Neural progenitor cell (in vitro differentiated cells): ENCODE data around the gene ZNF460. TPM values are rescaled to one million over a fixed set of nuclear protein-coding genes. Genes with fewer than 3 reads are reported as not detected.
A peak's percentile ranks its signal among the peaks of the same experiment; 100 is the strongest.

Experiments
- DNase-seq: peaks from one replicate; pipeline ENCODE4 v3.0.0-alpha.2; 2016; ENCODE audit warnings: low spot score
- H2AFZ ChIP-seq: fragments of 200-600 bp; sonication (generic); replicated peaks from 2 replicates; pipeline ENCODE4 v1.6.1; 2016; ENCODE audit warnings: antibody characterized with exemption
- H3F3A ChIP-seq: fragments of 200-600 bp; sonication (generic); 2 replicates; pipeline ENCODE4 v1.6.1; 2016; ENCODE audit warnings: antibody characterized with exemption, low read depth
- H3K27ac ChIP-seq: fragments of 200-600 bp; sonication (generic); 2 replicates; pipeline ENCODE4 v1.5.1; 2016; ENCODE audit warnings: mild to moderate bottlenecking
- H3K27me3 ChIP-seq: fragments of 200-600 bp; sonication (generic); 2 replicates; pipeline ENCODE4 v1.6.1; 2016; ENCODE audit warnings: mild to moderate bottlenecking, moderate library complexity
- H3K36me3 ChIP-seq: fragments of 200-600 bp; sonication (generic); 2 replicates; pipeline ENCODE4 v1.5.1; 2016
- H3K4me1 ChIP-seq: fragments of 200-600 bp; sonication (generic); 2 replicates; pipeline ENCODE4 v1.6.1; 2016; ENCODE audit warnings: mixed run types
- H3K4me2 ChIP-seq: fragments of 200-600 bp; sonication (generic); 2 replicates; pipeline ENCODE4 v1.6.1; 2016
- H3K4me3 ChIP-seq: fragments of 200-600 bp; sonication (generic); 2 replicates; pipeline ENCODE4 v1.5.1; 2016
- H3K79me2 ChIP-seq: fragments of 200-600 bp; sonication (generic); 2 replicates; pipeline ENCODE4 v1.6.1; 2016; ENCODE audit warnings: low read depth
- H3K9ac ChIP-seq: fragments of 200-600 bp; sonication (generic); 2 replicates; pipeline ENCODE4 v1.6.1; 2016
- H3K9me3 ChIP-seq: fragments of 200-600 bp; sonication (generic); 2 replicates; pipeline ENCODE4 v1.5.1; 2016; ENCODE audit warnings: low read depth
- H4K20me1 ChIP-seq: fragments of 200-600 bp; sonication (generic); 2 replicates; pipeline ENCODE4 v1.6.1; 2016; ENCODE audit warnings: low read depth
- H3K27ac Mint-ChIP-seq: 3 replicates; pipeline ENCODE4 v1.8.0; 2021; ENCODE audit warnings: mixed read lengths
- H3K27me3 Mint-ChIP-seq: 2 replicates; pipeline ENCODE4 v1.8.0; 2022; ENCODE audit warnings: low read depth, mild to moderate bottlenecking, inconsistent platforms, moderate library complexity, mixed read lengths; ENCODE audit not compliant: insufficient read depth
- H3K36me3 Mint-ChIP-seq: 3 replicates; pipeline ENCODE4 v1.8.0; 2021; ENCODE audit warnings: mixed read lengths
- H3K4me1 Mint-ChIP-seq: 3 replicates; pipeline ENCODE4 v1.8.0; 2021; ENCODE audit warnings: mixed read lengths
- H3K4me3 Mint-ChIP-seq: 3 replicates; pipeline ENCODE4 v1.8.0; 2021; ENCODE audit warnings: mild to moderate bottlenecking, moderate library complexity, mixed read lengths
- H3K9me3 Mint-ChIP-seq: 3 replicates; pipeline ENCODE4 v1.8.0; 2020; ENCODE audit warnings: mixed read lengths
- EZH2 ChIP-seq: fragments of 200-600 bp; sonication (generic); IDR thresholded peaks from 2 replicates; pipeline ENCODE4 v1.6.1; 2017; ENCODE audit warnings: antibody characterized with exemption, mild to moderate bottlenecking, moderate library complexity
- EZH2phosphoT487 ChIP-seq: fragments of 200-600 bp; sonication (generic); IDR thresholded peaks from 2 replicates; pipeline ENCODE4 v1.6.1; 2017; ENCODE audit warnings: antibody characterized with exemption
- total RNA-seq: library from RNA; depleted of rRNA; stranded (reverse); fragments of >200 nt; gene quantifications from 2 replicates; pipeline ENCODE4 v1.2.3, GENCODE V29; 2015; ENCODE audit warnings: low replicate concordance
- TF ChIP-seq, protein P1 (sequence below): fragments of 200-600 bp; sonication (generic); IDR thresholded peaks from 2 replicates; pipeline ENCODE4 v1.5.1; 2017; ENCODE audit warnings: antibody characterized with exemption, mild to moderate bottlenecking

ZNF460 gene
- total RNA-seq, 1 donor from 2014 or later, result 52.7 TPM

DNA sequence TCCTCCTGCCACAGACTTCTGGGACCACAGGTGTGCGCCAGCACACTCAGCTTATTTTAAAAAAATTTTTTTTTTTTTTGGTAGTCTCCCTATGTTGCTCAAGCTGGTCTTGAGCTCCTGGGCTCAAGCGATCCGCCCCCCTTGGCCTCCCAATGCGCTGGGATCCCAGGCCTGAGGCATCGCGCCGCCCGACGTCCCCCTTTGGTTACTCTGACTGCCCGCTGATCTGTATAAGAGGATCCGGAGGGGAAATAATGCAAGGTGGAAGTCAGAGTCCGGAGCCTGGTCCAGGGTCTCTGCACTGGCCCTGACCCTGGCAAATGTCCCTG, 40.3 kb upstream of the ZNF460 start:
- Histone ChIP-seq H3K4me2 (peak overlapping the region; percentile 86), H3K4me1 (no peaks in the 10 kb centered on the region), H3K9me3 (no peaks in the 10 kb centered on the region), H3K9ac (peak overlapping the region; percentile 84), H3K79me2 (peaks cover 34% of the 10 kb centered on the region), H3K4me3 (peak overlapping the region; percentile 95), H2AFZ (peak overlapping the region; percentile 77), H4K20me1 (no peaks in the 10 kb centered on the region), H3K27me3 (no peaks in the 10 kb centered on the region), H3K36me3 (no peaks in the 10 kb centered on the region), H3K27ac (peak overlapping the region; percentile 43), H3F3A (peaks cover 5% of the 10 kb centered on the region)
- Mint-ChIP-seq H3K4me3 (peak overlapping the region; percentile 90), H3K27me3 (peaks cover 3% of the 10 kb centered on the region), H3K4me1 (peaks cover 12% of the 10 kb centered on the region), H3K9me3 (no peaks in the 10 kb centered on the region), H3K36me3 (peaks cover 4% of the 10 kb centered on the region), H3K27ac (peak overlapping the region; percentile 97)
- no peak for DNase-seq
- TF ChIP-seq EZH2, result no peak
- TF ChIP-seq EZH2phosphoT487, result no peak
- TF ChIP-seq, protein P1, sequence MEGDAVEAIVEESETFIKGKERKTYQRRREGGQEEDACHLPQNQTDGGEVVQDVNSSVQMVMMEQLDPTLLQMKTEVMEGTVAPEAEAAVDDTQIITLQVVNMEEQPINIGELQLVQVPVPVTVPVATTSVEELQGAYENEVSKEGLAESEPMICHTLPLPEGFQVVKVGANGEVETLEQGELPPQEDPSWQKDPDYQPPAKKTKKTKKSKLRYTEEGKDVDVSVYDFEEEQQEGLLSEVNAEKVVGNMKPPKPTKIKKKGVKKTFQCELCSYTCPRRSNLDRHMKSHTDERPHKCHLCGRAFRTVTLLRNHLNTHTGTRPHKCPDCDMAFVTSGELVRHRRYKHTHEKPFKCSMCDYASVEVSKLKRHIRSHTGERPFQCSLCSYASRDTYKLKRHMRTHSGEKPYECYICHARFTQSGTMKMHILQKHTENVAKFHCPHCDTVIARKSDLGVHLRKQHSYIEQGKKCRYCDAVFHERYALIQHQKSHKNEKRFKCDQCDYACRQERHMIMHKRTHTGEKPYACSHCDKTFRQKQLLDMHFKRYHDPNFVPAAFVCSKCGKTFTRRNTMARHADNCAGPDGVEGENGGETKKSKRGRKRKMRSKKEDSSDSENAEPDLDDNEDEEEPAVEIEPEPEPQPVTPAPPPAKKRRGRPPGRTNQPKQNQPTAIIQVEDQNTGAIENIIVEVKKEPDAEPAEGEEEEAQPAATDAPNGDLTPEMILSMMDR, result no peak

DNA sequence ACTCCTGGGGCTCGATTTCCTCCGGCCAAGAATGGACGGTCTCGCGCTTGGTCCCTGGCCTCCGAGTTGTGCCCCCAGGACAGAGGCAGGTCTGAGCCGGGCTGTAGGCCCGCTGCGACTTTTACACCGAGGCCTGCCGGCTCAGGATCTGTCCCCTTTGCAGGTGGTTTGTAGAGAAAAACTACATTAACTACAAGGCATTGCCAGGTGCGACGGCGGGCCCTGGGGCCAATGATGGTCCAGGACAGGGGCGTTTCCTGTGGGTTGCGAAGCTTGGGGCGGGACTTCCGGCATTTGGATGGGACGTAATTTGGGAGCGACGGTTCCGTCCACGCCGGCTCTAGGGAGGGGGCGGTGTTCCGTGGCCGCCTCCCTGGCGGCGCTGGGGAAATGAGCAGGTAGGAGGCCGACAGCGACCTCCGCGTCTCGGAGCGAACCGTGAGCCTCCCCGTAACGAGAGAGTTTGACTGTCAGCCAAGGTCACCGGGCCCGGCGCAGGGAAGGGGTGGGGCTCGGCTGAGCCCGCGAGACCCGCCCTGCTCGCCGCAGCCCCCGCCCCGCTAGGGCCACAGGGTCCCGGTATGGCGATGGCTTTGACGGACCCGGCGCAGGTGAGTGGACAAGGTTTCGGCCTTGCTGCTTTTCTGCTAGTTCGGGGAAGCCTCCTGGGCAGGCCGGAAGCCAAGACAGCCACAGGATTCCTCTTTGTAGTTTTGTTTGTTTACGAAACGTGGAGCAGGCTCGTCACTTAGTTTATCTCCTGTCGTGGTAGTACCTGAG, 39.8 kb upstream of the ZNF460 start, which contains the start of gene ZNF805:
TSS of gene ZNF805 (plus strand) at position 322 of the 780 bp plus-strand sequence. CDS start at position 582, 260 bp downstream.
- peak; percentile 96 for DNase-seq
- Histone ChIP-seq H3F3A (peaks cover 5% of the 10 kb centered on the region), H3K9ac (peak within 1 kb of the TSS; percentile 92), H3K4me3 (peak within 1 kb of the TSS; percentile 95), H3K9me3 (no peaks in the 10 kb centered on the region), H3K4me1 (no peaks in the 10 kb centered on the region), H3K27me3 (no peaks in the 10 kb centered on the region), H3K36me3 (no peaks in the 10 kb centered on the region), H3K4me2 (peak within 1 kb of the TSS; percentile 86), H3K79me2 (peaks cover 34% of the 10 kb centered on the region), H3K27ac (peak within 1 kb of the TSS; percentile 43), H4K20me1 (no peaks in the 10 kb centered on the region), H2AFZ (peak within 1 kb of the TSS; percentile 77)
- H3K4me1 Mint-ChIP-seq, result peaks cover 12% of the 10 kb centered on the region
- peak within 1 kb of the TSS; percentile 90 for H3K4me3 Mint-ChIP-seq
- no peaks in the 10 kb centered on the region for H3K9me3 Mint-ChIP-seq
- peak within 1 kb of the TSS; percentile 97 for H3K27ac Mint-ChIP-seq
- H3K27me3 Mint-ChIP-seq, result peaks cover 2% of the 10 kb centered on the region
- H3K36me3 Mint-ChIP-seq, result peaks cover 7% of the 10 kb centered on the region
- no peak for TF ChIP-seq EZH2
- TF ChIP-seq, protein P1, result no peak
- no peak for TF ChIP-seq EZH2phosphoT487

DNA sequence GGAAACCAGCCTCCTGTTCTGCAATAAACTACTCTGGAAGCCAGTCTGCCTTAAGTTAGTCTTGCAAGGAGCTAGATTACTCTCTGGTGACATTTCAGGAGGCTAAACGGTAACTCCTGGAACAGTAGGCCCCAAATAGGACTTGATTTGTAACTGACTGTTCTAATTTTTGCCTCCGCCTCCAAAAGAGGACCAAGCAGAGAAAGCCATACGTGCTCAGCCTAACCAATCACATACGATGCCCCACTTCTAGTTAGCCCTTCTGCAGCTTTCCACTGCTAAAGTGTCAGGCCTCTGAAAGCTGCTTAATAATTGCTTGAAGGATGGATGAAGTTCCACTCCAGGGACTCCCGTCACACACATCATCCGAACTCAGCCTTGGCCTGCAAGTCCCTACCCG, 39.1 kb upstream of the ZNF460 start:
- Mint-ChIP-seq H3K27ac (peak overlapping the region; percentile 72), H3K27me3 (no peaks in the 10 kb centered on the region), H3K4me3 (peak overlapping the region; percentile 90), H3K9me3 (no peaks in the 10 kb centered on the region), H3K4me1 (peaks cover 12% of the 10 kb centered on the region), H3K36me3 (peaks cover 7% of the 10 kb centered on the region)
- TF ChIP-seq EZH2phosphoT487, result no peak
- no peak for TF ChIP-seq EZH2
- TF ChIP-seq, protein P1, result no peak
- Histone ChIP-seq H3K36me3 (no peaks in the 10 kb centered on the region), H3K27me3 (no peaks in the 10 kb centered on the region), H3K9ac (peak overlapping the region; percentile 92), H3K9me3 (no peaks in the 10 kb centered on the region), H4K20me1 (no peaks in the 10 kb centered on the region), H3K4me1 (no peaks in the 10 kb centered on the region), H3K27ac (no peak overlapping the region), H2AFZ (peak overlapping the region; percentile 77), H3F3A (peaks cover 5% of the 10 kb centered on the region), H3K4me3 (peak overlapping the region; percentile 95), H3K4me2 (peak overlapping the region; percentile 86), H3K79me2 (peaks cover 34% of the 10 kb centered on the region)
- DNase-seq, result no peak
